22Rv1 (cell line): Measurements from ENCODE around the gene CUX1.
"Not testable (repeated sequence)": the region's sequence is repeated elsewhere in the genome, so short reads cannot be mapped to it uniquely, and the experiment has no call there.

Experiments used
- H3K27ac ChIP-seq: fragments of 450-650 bp; 2 replicates; pipeline ENCODE4 v1.5.1; 2017
- ZFX ChIP-seq: fragments of 450-650 bp; IDR thresholded peaks from 2 replicates; pipeline ENCODE4 v1.6.1; 2017; ENCODE audit warnings: antibody characterized with exemption, borderline replicate concordance
- TF ChIP-seq, protein P1 (sequence below): fragments of 450-650 bp; IDR thresholded peaks from 2 replicates; pipeline ENCODE4 v1.5.1; 2017; ENCODE audit warnings: mild to moderate bottlenecking

Gene CUX1

DNA sequence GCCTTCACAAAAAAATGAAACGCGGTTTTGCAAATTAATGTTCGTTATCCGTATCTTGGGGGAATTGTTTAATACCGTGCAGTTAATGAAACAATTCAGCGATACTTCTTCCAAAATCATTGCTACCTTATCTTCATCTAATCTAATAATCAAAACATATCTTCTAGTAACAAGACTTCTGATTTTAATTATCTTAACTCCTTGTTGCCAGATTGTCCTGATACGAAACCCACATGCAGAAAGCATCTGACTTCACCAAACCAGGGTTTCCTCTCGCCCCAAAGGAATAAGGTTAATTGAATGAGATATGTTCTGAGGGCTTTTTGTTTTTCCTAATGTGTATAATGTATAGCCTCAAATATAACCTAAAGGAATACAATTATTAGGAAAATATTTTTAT, 364.1 kb downstream of the CUX1 start:
- TF ChIP-seq, protein P1, sequence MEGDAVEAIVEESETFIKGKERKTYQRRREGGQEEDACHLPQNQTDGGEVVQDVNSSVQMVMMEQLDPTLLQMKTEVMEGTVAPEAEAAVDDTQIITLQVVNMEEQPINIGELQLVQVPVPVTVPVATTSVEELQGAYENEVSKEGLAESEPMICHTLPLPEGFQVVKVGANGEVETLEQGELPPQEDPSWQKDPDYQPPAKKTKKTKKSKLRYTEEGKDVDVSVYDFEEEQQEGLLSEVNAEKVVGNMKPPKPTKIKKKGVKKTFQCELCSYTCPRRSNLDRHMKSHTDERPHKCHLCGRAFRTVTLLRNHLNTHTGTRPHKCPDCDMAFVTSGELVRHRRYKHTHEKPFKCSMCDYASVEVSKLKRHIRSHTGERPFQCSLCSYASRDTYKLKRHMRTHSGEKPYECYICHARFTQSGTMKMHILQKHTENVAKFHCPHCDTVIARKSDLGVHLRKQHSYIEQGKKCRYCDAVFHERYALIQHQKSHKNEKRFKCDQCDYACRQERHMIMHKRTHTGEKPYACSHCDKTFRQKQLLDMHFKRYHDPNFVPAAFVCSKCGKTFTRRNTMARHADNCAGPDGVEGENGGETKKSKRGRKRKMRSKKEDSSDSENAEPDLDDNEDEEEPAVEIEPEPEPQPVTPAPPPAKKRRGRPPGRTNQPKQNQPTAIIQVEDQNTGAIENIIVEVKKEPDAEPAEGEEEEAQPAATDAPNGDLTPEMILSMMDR = no peak
- no peak for TF ChIP-seq ZFX
- H3K27ac ChIP-seq = no peak overlapping the region

- no peak overlapping the region for H3K27ac ChIP-seq
- TF ChIP-seq ZFX = no peak
- TF ChIP-seq, protein P1 = no peak
These were observed 364.6 kb downstream of the CUX1 start for GRCh38 chr7:102182016-102182415.

DNA sequence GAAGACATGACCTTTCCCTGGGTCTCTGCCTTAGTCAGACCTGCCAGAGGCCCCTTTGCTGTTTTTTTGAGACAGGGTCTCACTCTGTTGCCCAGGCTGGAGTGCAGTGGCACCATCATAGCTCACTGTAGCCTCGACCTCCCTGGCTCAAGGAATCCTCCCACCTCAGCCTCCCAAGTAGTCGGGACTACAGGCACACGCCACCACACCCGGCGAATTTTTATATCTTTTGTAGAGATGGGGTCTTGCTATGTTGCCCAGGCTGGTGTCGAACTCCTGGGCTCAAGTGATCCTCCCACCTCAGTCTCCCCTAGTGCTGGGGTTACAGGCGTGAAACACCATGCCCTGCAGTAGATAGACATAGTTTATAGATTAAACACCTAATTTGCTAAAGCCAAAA, 366.4 kb downstream of the CUX1 start:
- H3K27ac ChIP-seq = not testable (repeated sequence)

- no peak overlapping the region for H3K27ac ChIP-seq
- TF ChIP-seq, protein P1 = no peak
- no peak for TF ChIP-seq ZFX
These were observed 366.9 kb downstream of the CUX1 start for GRCh38 chr7:102184303-102184702.

DNA sequence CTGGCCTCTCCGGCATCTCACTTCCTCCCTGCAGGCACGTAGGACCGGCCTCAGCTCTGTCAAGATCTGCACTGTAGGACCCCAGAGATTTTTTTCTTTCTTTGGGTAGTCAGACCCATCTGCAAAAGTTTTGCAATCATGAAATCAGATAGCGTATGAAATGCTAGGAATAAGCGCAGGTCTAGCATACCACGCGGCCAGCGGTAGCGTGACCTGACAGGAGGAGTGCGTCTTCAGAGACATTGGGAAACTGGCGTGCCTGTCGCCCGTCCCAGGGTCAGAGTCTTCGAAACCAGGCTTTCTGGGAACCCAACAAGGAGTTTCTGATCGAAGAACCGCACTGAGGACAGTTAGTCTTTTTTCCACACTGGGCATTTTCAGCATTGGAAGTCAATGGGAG, 368.4 kb downstream of the CUX1 start:
- TF ChIP-seq, protein P1 = no peak
- no peak for TF ChIP-seq ZFX
- no peak overlapping the region for H3K27ac ChIP-seq

DNA sequence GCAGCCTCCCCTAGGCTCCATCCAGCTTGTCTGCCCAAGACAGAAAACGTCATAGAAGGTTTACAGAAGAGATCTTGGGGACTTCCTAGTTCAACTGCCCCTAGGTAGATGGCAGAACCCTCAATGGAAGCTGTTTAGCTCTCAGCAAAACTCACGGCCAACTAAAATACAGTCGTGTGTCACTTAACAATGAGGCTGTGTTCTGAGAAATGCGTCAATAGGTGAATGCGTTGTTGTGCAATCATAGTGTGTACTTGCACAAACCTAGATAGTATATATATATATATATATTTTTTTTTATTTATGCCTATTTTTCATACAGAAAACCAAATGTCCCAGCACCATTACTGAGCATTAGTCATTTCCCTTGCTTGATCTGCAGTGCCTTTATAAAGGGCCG, 368.9 kb downstream of the CUX1 start:
- H3K27ac ChIP-seq = no peak overlapping the region
- TF ChIP-seq, protein P1 = no peak
- no peak for TF ChIP-seq ZFX

DNA sequence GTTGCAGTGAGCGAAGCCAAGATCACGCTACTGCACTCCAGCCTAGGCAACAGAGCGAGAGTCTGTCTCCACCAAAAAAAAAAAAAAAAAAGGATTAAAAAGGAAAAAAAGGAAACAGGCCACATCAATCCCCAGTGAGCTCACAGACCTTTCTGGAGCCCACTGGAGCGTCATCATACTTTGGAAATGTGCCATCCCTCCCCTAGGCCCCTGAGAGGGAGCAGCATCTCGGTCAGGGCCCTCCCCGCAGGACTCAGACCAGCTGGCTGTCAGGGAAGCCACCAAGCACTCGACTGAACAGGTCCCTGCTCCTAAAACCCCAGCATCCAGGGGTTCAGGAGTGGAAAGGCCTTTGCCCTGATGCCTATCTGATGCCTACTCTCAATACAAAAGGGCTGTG, 371.3 kb downstream of the CUX1 start:
- TF ChIP-seq, protein P1 = no peak
- TF ChIP-seq ZFX = no peak
- no peak overlapping the region for H3K27ac ChIP-seq

DNA sequence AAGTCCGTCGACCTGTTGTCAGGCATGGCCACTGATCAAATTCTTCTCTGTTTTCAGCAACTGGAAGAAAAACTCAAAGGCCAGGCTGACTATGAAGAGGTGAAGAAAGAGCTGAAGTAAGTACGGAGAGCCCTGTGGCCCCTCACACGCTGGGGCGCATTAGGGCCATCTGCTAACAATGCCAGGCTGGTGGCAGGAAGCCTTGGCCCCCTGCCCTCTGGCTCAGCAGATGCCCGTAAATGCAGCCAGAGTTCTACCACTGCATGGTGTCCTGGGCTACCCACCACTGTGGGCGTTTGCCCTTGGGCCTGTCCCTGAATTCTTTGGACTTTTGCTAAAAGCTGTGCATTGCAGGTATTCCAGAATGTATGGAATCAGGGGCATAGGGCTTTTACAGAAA, 372.3 kb downstream of the CUX1 start:
- H3K27ac ChIP-seq = no peak overlapping the region
- no peak for TF ChIP-seq ZFX
- TF ChIP-seq, protein P1 = no peak
